Brain microvascular endothelial cell (primary cell): ENCODE measurements around the gene HDDC2.

Experiments used
- DNase-seq: peaks from one replicate; pipeline ENCODE4 v3.0.0-alpha.2; 2020
- H3K27ac ChIP-seq: fragments of 250-450 bp; sonication (Bioruptor Pico); 2 replicates; pipeline ENCODE4 v1.5.1; 2020; ENCODE audit warnings: mild to moderate bottlenecking, moderate library complexity
- H3K27me3 ChIP-seq: fragments of 250-450 bp; sonication (Bioruptor Pico); replicated peaks from 2 replicates; pipeline ENCODE4 v1.5.1; 2020; ENCODE audit warnings: mild to moderate bottlenecking
- H3K36me3 ChIP-seq: fragments of 250-450 bp; sonication (Bioruptor Pico); replicated peaks from 2 replicates; pipeline ENCODE4 v1.5.1; 2020; ENCODE audit warnings: mild to moderate bottlenecking
- H3K4me3 ChIP-seq: 2 replicates; pipeline ENCODE4 v1.5.1; 2011; ENCODE audit warnings: low read depth, mild to moderate bottlenecking, control low read depth, low read length, moderate library complexity
- in situ Hi-C: cut with HindIII; loops from 2 replicates; pipeline ENCODE4 v1.10.0; 2017; ENCODE audit warnings: low sequenced_read_pairs, low pct_ligation_motif_present
- TF ChIP-seq, protein P1 (sequence below): IDR thresholded peaks from 2 replicates; pipeline ENCODE4 v1.5.1; 2011; ENCODE audit warnings: low read depth, mild to moderate bottlenecking, moderate library complexity, low read length, control low read depth, inconsistent platforms; ENCODE audit errors: missing control alignments

The HDDC2 gene, protein sequence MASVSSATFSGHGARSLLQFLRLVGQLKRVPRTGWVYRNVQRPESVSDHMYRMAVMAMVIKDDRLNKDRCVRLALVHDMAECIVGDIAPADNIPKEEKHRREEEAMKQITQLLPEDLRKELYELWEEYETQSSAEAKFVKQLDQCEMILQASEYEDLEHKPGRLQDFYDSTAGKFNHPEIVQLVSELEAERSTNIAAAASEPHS

DNA sequence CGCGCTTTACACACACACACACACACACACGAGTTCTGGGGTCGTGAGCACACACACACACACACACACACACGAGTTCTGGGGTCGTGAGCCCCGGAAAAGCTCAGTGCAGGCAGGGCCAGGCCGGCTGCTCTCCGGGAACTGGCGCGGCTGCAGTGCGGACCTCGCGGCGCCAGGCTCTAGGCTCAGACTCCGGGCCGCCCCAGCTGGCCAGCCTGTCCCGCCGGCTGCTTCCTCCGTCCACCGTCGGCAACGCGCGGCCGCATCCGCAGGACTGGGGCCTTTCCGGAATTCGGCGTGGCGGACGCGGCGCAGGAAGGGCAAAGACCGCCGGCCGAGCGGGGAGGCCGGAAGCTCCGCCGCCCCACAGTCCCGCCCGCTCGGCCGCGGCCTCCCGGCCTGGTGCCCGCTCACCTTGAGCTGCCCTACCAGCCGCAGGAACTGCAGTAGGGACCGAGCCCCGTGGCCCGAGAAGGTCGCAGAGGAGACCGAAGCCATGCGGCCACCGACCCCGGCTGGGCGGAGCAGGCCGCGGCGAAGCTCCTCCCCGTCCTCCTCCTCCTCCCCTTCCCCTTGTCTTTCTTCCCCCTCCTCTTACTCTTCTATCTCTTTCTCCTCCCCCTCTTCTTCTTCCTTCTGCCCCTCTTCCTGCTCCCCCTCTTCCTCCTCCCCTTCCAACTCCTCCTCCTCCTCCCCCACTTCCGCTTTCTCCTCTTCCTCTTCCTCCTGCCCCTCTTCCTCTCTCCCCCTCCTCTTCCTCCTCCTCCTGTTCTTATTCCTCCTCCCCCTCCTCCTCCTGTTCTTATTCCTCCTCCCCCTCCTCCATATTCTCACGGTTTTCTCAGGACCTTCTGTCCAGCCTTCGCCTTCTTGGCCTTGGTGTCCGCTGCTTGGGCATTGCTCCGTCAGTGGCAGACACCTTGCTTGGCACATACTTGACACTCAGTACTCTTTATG is at the start of gene HDDC2:
Gene HDDC2, minus strand, starts transcription at position 533 of the 957 bp plus-strand sequence. Its CDS starts 35 bp downstream, at position 498.
- Histone ChIP-seq H3K36me3 (peaks cover 7% of the 10 kb centered on the region), H3K27me3 (no peaks in the 10 kb centered on the region), H3K27ac (peak within 1 kb of the TSS; percentile 77), H3K4me3 (peak within 1 kb of the TSS; percentile 78)
- in situ Hi-C loops: no loop called here
- TF ChIP-seq, protein P1, sequence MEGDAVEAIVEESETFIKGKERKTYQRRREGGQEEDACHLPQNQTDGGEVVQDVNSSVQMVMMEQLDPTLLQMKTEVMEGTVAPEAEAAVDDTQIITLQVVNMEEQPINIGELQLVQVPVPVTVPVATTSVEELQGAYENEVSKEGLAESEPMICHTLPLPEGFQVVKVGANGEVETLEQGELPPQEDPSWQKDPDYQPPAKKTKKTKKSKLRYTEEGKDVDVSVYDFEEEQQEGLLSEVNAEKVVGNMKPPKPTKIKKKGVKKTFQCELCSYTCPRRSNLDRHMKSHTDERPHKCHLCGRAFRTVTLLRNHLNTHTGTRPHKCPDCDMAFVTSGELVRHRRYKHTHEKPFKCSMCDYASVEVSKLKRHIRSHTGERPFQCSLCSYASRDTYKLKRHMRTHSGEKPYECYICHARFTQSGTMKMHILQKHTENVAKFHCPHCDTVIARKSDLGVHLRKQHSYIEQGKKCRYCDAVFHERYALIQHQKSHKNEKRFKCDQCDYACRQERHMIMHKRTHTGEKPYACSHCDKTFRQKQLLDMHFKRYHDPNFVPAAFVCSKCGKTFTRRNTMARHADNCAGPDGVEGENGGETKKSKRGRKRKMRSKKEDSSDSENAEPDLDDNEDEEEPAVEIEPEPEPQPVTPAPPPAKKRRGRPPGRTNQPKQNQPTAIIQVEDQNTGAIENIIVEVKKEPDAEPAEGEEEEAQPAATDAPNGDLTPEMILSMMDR: no peak
- peak; percentile 44 for DNase-seq

DNA sequence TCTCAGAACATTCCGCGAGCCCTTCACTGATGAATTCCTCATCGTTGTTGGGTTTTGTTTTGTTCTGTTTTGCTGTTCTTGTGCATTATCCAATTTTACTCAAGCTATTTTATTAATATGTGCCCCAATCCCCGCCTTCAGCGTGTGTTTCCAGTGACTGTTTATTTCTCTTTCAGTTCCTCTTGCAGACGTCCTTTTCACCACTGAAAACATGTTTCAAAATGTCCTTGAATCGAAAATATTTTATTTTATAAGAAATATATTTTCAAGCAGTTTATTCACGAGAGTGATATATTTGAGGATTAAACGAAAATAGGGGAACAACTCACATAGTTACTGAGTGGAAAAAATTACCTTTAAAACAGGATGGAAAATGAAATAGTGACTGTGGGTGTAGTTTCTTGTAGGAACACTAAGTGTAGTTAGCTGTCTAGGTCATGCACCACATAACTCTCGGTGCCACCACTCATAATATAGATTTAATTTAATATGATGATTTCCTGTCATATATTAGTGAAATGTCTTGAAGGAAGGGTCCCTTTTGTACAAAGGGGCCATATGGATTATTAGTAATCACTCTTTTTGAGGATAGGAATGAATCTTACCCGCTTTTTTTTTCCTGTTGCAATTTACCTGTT is 45.3 kb upstream of the HDDC2 start:
- no peaks in the 10 kb centered on the region for H3K36me3 ChIP-seq
- TF ChIP-seq, protein P1: no peak
- H3K27ac ChIP-seq: no peak overlapping the region
- in situ Hi-C loops: no loop called here
- DNase-seq: no peak
- no peaks in the 10 kb centered on the region for H3K27me3 ChIP-seq
- H3K4me3 ChIP-seq: no peak overlapping the region

DNA sequence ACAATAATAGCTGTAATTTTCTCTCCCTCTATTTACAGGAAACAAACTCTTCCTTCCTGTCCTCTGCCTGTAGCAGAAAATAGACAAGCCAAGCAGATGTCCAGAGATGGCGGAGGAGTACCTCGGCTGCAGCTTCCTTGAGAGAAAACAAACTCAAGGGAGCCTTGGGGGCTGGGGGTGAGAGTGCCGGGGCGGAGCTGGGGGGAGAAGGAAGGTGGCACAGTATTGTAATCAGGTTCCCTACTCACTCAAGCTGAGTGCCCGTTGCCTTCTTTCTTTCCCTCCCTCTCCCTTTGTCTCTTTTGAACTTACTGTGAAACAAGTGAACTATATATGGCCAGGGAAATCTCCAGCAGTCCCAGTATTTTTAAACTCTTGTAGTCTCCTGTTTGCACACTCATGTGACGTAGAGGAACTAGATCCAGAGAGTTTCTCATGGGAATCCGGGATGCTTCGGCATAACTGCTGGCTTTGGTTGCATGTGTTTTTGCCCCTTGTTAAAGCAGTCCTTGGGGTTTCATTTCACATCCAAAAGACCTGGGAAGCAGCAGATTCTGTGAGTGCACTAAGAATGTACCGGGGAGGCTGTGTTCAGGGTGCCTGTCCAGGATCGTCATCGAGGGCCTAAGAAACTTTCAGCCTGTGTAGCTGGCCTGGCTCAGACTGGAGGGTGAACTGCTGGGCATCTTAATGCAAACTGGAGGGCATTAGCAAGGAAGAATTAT is 44.6 kb upstream of the HDDC2 start:
- Histone ChIP-seq H3K27ac (no peak overlapping the region), H3K4me3 (peak overlapping the region; percentile 24), H3K36me3 (no peaks in the 10 kb centered on the region), H3K27me3 (no peaks in the 10 kb centered on the region)
- in situ Hi-C loops: no loop called here
- peak; percentile 43 for DNase-seq
- TF ChIP-seq, protein P1: no peak

DNA sequence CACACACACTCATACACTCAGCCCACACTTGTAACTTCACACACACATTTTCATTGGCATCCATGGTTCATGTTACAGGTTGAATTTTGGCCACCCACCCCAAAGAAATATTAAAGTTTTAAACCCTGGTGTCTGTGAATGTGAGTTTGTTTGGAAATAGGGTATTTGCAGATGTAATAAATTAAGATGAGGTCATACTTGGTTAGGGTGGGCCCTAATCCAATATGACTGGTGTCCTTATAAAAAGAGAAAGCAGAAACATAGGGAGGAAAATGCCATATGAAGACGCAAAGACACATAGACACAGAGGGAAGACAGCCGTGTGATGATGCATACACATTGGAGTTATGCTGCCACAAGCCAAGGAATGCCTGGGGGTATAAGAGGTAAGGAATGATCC is 39.7 kb upstream of the HDDC2 start:
- Histone ChIP-seq H3K36me3 (no peaks in the 10 kb centered on the region), H3K27ac (no peak overlapping the region), H3K27me3 (no peaks in the 10 kb centered on the region), H3K4me3 (no peak overlapping the region)
- TF ChIP-seq, protein P1: no peak
- in situ Hi-C loops: no loop called here
- DNase-seq: no peak

DNA sequence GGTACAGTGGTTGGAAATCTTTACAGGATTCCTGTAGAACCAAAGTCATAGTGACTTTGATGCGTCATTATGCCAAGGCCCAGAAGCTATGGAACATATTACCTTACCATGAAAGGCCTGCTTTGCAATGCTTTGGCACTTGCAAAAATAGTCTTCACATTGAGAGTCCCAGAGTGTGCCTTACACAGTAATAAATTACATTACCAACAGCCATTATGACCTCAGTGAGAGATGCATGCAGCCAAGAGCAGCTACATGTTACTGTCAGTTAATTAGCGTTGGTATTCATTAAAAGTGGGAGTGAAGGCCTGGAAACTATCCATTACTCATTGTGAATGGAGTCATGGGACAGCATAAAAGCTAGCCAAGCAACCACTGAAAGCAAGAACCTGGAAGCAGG is 39.2 kb upstream of the HDDC2 start:
- TF ChIP-seq, protein P1: no peak
- Histone ChIP-seq H3K36me3 (no peaks in the 10 kb centered on the region), H3K27ac (no peak overlapping the region), H3K4me3 (no peak overlapping the region), H3K27me3 (no peaks in the 10 kb centered on the region)
- DNase-seq: no peak
- in situ Hi-C loops: no loop called here
